ENCODE measurements around the gene SP140L.
"Not testable (repeated sequence)": the region's sequence is repeated elsewhere in the genome, so short reads cannot be mapped to it uniquely, and the experiment has no call there.

Gene SP140L

GRCh38 chr2:230423851-230424458, 97.0 kb downstream of the SP140L start:
- DNase-seq: no peak

DNA sequence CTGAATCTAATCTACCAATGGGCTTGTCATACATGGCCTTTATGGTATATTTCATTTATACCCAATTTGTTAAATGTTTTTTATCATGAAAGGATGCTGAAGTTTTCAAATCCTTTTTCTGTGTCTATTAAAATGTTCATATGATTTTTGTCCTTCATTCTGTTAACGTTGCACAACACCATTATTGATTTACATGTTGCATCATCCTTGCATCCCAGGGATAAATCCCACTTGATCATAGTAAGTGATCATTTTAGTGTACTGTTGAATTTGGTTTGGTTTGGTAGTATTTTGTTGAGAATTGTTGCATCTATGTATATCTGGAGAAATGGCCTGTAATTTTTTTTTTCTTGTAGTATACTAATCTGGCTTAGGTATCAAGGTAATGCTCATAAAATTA, 98.4 kb downstream of the SP140L start:
- no peak for DNase-seq

DNA sequence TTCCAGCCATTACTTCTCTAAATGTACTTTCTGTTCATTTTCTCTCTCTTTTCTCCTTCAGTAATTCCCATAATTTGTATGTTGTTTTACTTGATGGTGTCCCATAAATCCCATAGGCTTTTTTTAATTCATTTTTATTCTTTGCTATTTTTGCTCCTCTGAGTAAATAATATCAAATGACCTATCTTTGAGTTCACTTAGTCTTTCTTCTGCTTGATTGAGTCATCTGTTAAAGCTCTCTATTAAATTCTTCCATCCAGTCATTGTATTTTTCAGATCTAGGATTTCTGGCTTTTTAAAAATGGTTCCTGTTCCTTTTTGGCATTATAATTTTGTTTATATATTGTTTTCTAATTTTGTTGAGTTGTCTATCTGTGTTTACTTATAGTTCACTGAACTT, 102.5 kb downstream of the SP140L start:
- DNase-seq: no peak

DNA sequence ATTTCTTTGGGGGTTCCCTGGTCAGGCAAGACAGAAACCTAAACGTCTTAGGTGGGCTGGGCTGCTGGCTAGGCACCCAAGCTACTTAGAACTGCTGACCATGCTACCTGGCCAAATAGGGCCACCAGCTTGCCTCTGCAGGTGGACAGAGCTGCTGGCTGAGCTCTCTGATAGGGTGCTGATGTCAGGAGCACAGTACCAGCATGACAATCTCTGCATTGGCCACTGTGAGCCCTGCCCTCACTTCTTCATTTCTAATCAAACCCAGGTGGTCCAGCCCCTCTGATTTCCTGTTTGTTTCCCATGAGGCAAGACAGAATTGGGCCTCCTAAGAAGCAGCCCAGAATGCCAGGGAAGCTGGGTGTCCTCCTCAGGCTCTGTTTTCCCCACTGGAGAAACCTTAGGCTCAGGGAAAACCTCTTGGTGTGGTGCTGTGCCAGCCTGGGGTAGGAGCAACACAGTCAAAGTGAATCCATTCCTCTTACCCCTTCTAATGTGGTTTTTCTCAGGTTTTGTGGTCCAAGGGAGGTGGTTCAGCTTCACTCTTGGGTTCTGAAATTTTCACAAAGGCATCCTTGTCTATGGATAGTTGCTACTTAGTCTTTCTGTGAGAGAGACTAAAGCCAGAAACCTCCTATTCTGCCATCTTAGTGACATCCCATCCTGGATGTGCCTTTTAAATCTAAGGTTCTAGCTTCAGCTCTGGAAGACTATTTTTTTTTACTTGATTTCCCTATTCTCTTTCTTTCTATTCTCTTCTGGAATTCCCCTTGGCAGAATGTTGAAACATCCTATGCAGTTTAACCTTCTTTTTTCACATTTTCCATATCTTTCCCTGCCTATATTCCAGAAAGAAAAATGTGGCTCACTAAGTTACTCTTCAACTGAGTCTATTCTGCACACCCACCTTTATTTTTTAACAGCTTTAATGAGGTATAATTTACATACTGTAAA, 104.2 kb downstream of the SP140L start:
- no peak for DNase-seq

DNA sequence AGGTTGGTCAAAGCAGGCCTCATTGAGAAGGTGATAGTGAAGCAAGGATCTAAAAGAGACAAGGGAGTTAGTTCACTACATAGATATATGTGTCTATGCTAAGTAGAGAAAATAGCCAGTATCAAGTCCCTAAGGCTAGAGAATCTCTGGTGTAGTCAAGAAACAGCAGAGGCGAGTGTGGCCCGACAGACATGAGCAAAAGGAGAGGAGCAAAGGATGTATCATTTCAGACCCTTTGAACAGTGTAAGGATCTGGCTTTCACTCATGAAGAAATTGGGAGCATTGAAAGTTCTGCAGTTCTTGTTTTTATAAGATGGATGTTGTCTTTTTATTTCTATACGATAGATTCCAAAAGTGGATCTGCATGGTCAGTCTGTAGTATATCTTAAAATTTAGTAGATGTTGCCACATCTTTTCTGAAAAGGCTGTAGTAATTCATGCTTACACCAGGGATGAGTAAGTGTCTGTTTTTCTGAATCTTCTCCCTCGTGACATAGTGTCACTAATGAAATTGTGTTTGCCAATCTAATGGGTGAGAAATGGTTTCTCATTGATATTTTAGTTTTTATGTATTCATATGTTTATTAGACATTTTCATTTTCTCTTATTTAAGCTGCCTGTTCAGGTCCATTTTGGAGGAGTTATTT, 107.8 kb downstream of the SP140L start:
- DNase-seq: no peak

DNA sequence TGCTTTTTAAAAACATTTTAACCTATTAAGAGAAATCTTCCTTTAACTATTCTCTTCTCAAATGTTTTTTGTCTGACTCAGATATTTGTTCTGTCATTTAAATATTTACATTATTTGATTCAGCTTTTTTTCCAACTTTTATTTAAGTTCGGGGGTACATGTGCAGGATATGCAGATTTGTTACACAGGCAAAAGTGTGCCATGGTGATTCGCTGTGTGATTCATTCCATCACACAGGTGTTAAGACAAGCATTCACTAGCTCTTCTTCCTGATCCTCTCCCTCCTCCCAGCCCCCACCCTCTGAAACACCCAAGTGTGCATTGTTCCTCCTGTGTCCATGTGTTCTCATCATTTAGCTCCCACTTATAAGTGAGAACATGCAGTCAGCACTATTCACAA, 108.4 kb downstream of the SP140L start:
- DNase-seq: no peak

DNA sequence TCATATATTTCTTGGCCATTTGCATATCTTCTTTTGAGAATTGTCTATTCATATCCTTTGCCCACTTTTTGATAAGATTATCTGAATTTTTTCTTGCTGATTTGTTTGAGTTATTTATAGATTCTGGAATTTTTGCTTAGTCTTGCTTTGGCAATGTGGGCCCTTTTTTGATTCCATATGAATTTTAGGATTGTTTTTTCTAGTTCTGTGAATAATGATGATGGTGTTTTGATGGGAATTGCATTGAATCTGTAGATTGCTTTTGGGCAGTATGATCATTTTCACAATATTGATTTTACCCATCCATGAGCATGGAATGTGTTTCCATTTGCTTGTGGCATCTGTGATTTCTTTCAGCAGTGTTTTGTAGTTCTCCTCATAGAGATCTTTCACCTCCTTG, 112.1 kb downstream of the SP140L start:
- not testable (repeated sequence) for DNase-seq

DNA sequence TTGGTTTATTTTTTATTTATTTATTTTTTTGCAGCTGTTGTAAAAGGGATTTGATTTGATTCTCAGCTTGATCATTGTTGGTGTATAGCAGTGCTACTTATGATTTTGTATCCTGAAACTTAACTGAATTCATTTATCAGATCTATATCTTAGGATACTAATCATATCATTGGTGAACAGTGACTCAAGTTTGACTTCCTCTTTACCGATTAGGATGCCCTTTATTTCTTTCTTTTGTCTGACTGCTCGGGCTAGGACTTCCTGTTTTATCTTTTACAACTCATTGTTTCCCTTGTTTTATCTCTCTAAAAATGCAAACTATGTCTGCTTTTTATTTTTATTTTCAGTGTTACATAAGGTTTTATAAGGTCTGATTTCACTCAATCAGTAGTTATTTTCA, 112.6 kb downstream of the SP140L start:
- no peak for DNase-seq

- DNase-seq: peak; percentile 38
These were observed 114.4 kb downstream of the SP140L start for GRCh38 chr2:230441227-230441897.

DNA sequence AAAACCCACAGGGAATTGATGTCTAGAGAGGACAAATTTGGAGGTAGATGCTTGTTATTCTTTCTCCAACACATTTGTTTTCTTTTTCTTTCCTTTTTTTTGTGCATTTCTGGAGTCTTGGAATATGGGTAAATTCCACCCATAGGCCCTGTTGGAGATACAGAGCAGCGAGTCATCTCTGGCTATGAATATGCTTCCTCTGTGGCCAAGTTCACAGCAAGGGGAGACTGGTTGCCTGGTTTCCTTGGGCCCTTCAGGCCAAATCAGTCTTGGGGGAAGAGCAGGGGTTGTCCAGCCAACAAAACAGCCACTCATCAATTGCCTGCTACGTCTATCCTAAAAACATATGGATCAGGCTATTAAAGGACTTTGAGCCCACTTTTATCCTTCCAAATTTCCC, 116.5 kb downstream of the SP140L start:
- DNase-seq: no peak

- DNase-seq: no peak
These were observed 117.8 kb downstream of the SP140L start for GRCh38 chr2:230444832-230445231.

GRCh38 chr2:230447036-230447435, 120.0 kb downstream of the SP140L start:
- no peak for DNase-seq

GRCh38 chr2:230447455-230448451, 120.8 kb downstream of the SP140L start:
- peak; percentile 34 for DNase-seq

GRCh38 chr2:230449901-230450467, 123.0 kb downstream of the SP140L start:
- no peak for DNase-seq

DNA sequence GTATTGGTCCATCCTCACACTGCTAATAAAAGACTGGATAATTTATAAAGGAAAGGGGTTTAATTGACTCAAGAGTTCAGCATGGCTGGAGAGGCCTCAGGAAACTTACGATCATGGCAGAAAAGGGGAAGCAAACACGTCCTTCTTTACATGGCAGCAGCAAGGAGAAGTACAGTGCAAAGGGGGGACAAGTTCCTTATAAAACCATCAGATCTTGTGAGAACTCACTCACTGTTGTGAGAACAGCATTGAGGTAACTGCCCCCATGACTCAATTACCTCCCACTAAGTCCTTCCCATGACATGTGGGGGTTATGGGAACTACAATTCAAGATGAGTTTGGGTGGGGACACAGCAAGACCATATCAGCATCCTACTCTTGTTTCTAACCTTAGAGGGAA, 126.0 kb downstream of the SP140L start:
- DNase-seq: no peak
